Forelimb muscle (tissue), 1 donor: Measurements from ENCODE around the gene TRANK1. TPM values are rescaled to one million over a fixed set of nuclear protein-coding genes. Genes with fewer than 3 reads are reported as not detected.

Experiments used
- DNase-seq: peaks from one replicate; pipeline ENCODE4 v3.0.0-alpha.2; 2013; ENCODE audit warnings: low read depth
- polyA plus RNA-seq: library from polyadenylated mRNA; unstranded; fragments of 120-200 nt; gene quantifications from one replicate; pipeline ENCODE4 v1.2.1, GENCODE V29; 2013; ENCODE audit not compliant: insufficient read length

TRANK1 gene
- polyA plus RNA-seq, 1 donor: 3.9 TPM

- DNase-seq: no peak
Observed at GRCh38 chr3:36846406-36846805, 98.4 kb downstream of the TRANK1 start.

GRCh38 chr3:36843065-36844051, 101.5 kb downstream of the TRANK1 start:
- no peak for DNase-seq

GRCh38 chr3:36842275-36842674, 102.6 kb downstream of the TRANK1 start:
- no peak for DNase-seq

- no peak for DNase-seq
Observed at GRCh38 chr3:36840453-36840921, 104.4 kb downstream of the TRANK1 start.

GRCh38 chr3:36837089-36837488, 107.8 kb downstream of the TRANK1 start:
- DNase-seq: no peak

GRCh38 chr3:36833160-36833814, 111.6 kb downstream of the TRANK1 start:
- no peak for DNase-seq

GRCh38 chr3:36832406-36832805, 112.4 kb downstream of the TRANK1 start:
- no peak for DNase-seq

GRCh38 chr3:36827133-36827532, 117.7 kb downstream of the TRANK1 start:
- DNase-seq: no peak

GRCh38 chr3:36826240-36826639, 118.6 kb downstream of the TRANK1 start:
- no peak for DNase-seq

- no peak for DNase-seq
Observed at GRCh38 chr3:36824443-36824842, 120.4 kb downstream of the TRANK1 start.

- DNase-seq: no peak
Observed at GRCh38 chr3:36823806-36824205, 121.0 kb downstream of the TRANK1 start.

GRCh38 chr3:36820083-36820482, 124.8 kb downstream of the TRANK1 start:
- DNase-seq: no peak

- DNase-seq: no peak
Observed at GRCh38 chr3:36817806-36818533, 126.9 kb downstream of the TRANK1 start.

- no peak for DNase-seq
Observed at GRCh38 chr3:36815375-36815774, 129.5 kb downstream of the TRANK1 start.

- DNase-seq: no peak
Observed at GRCh38 chr3:36814776-36815175, 130.1 kb downstream of the TRANK1 start.

- DNase-seq: no peak
Observed at GRCh38 chr3:36814066-36814717, 130.7 kb downstream of the TRANK1 start.

- no peak for DNase-seq
Observed at GRCh38 chr3:36813305-36813704, 131.5 kb downstream of the TRANK1 start.

GRCh38 chr3:36812240-36812639, 132.6 kb downstream of the TRANK1 start:
- DNase-seq: no peak

GRCh38 chr3:36811768-36812167, 133.1 kb downstream of the TRANK1 start:
- DNase-seq: no peak

GRCh38 chr3:36804295-36805055, 140.4 kb downstream of the TRANK1 start:
- no peak for DNase-seq
